Neural cell (in vitro differentiated cells): ENCODE results near the gene FAM234A. TPM values are rescaled to one million over a fixed set of nuclear protein-coding genes. Genes with fewer than 3 reads are reported as not detected.

Experiments used
- H2AFZ ChIP-seq: fragments of 200-600, 300-800 bp; sonication (generic), shearing (Covaris generic); 2 replicates; pipeline ENCODE4 v1.6.0; 2014; ENCODE audit warnings: low read depth, mild to moderate bottlenecking, antibody characterized with exemption, low read length, moderate library complexity
- H3F3A ChIP-seq: fragments of 200-600 bp; shearing (Covaris generic); 2 replicates; pipeline ENCODE4 v1.6.1; 2016; ENCODE audit warnings: mild to moderate bottlenecking, moderate library complexity, mixed read lengths, antibody characterized with exemption, low read length; ENCODE audit not compliant: insufficient read depth, poor library complexity, severe bottlenecking
- H3K27ac ChIP-seq: fragments of 200-600, 300-800 bp; sonication (generic), shearing (Covaris generic); 2 replicates; pipeline ENCODE4 v1.5.1; 2014; ENCODE audit warnings: mild to moderate bottlenecking, low read length, moderate library complexity
- H3K27me3 ChIP-seq: fragments of 300-800, 200-600 bp; sonication (generic), shearing (Covaris generic); 2 replicates; pipeline ENCODE4 v1.6.0; 2014; ENCODE audit warnings: mild to moderate bottlenecking, low read depth, low read length, moderate library complexity; ENCODE audit not compliant: insufficient read depth
- H3K36me3 ChIP-seq: fragments of 300-800, 200-600 bp; sonication (generic), shearing (Covaris generic); 2 replicates; pipeline ENCODE4 v1.5.1; 2014; ENCODE audit warnings: mild to moderate bottlenecking, antibody characterized with exemption, low read length, moderate library complexity; ENCODE audit not compliant: insufficient read depth
- H3K4me2 ChIP-seq: fragments of 300-800, 200-600 bp; sonication (generic), shearing (Covaris generic); 2 replicates; pipeline ENCODE4 v1.6.0; 2014; ENCODE audit warnings: mild to moderate bottlenecking, low read length
- H3K4me3 ChIP-seq: fragments of 300-800, 200-600 bp; sonication (generic), shearing (Covaris generic); 2 replicates; pipeline ENCODE4 v1.5.1; 2014; ENCODE audit warnings: mild to moderate bottlenecking, low read length, moderate library complexity
- H3K79me2 ChIP-seq: fragments of 200-600 bp; shearing (Covaris generic); replicated peaks from 2 replicates; pipeline ENCODE4 v1.6.0; 2014; ENCODE audit warnings: mild to moderate bottlenecking, low read length, moderate library complexity; ENCODE audit not compliant: insufficient read depth
- H3K9ac ChIP-seq: fragments of 300-800, 200-600 bp; sonication (generic), shearing (Covaris generic); 2 replicates; pipeline ENCODE4 v1.6.1; 2016; ENCODE audit warnings: mild to moderate bottlenecking, low read length, mixed read lengths
- H3K9me2 ChIP-seq: fragments of 200-600 bp; shearing (Covaris generic); 2 replicates; pipeline ENCODE4 v1.6.1; 2016; ENCODE audit warnings: mild to moderate bottlenecking, low read length, mixed read lengths; ENCODE audit not compliant: insufficient read depth
- H3K9me3 ChIP-seq: fragments of 200-600, 300-800 bp; sonication (generic), shearing (Covaris generic); 2 replicates; pipeline ENCODE4 v1.6.1; 2016; ENCODE audit warnings: mild to moderate bottlenecking, mixed run types, low read length, moderate library complexity, mixed read lengths
- H4K20me1 ChIP-seq: fragments of 200-600 bp; shearing (Covaris generic); 2 replicates; pipeline ENCODE4 v1.6.1; 2016; ENCODE audit warnings: mild to moderate bottlenecking, mixed run types; ENCODE audit not compliant: insufficient read depth
- CTCF ChIP-seq: fragments of 450-650 bp; IDR thresholded peaks from 2 replicates; pipeline ENCODE4 v1.5.1; 2014; ENCODE audit warnings: antibody characterized with exemption, mild to moderate bottlenecking, moderate library complexity; ENCODE audit not compliant: poor library complexity, severe bottlenecking
- EP300 ChIP-seq: fragments of 450-650 bp; conservative IDR thresholded peaks from 2 replicates; pipeline ENCODE4 v1.6.1; 2014; ENCODE audit warnings: antibody characterized with exemption, mild to moderate bottlenecking, moderate library complexity; ENCODE audit not compliant: poor library complexity, severe bottlenecking
- EZH2 ChIP-seq: fragments of 200-600, 300-800 bp; shearing (Covaris generic), sonication (generic); IDR thresholded peaks from 2 replicates; pipeline ENCODE4 v1.6.1; 2014; ENCODE audit warnings: antibody characterized with exemption, low read length, borderline replicate concordance, mild to moderate bottlenecking; ENCODE audit not compliant: insufficient read depth, poor library complexity, severe bottlenecking
- MXI1 ChIP-seq: fragments of 450-650 bp; conservative IDR thresholded peaks from 2 replicates; pipeline ENCODE4 v1.6.1; 2014; ENCODE audit warnings: antibody characterized with exemption, mild to moderate bottlenecking; ENCODE audit not compliant: poor library complexity, severe bottlenecking
- POLR2AphosphoS5 ChIP-seq: IDR thresholded peaks from 2 replicates; pipeline ENCODE4 v1.6.1; 2012
- RAD21 ChIP-seq: fragments of 450-650 bp; conservative IDR thresholded peaks from 2 replicates; pipeline ENCODE4 v1.6.1; 2014; ENCODE audit warnings: antibody characterized with exemption, mild to moderate bottlenecking, moderate library complexity
- SMC3 ChIP-seq: fragments of 450-650 bp; conservative IDR thresholded peaks from 2 replicates; pipeline ENCODE4 v1.6.1; 2014; ENCODE audit warnings: antibody characterized with exemption, mild to moderate bottlenecking, moderate library complexity; ENCODE audit not compliant: poor library complexity
- TAF1 ChIP-seq: IDR thresholded peaks from 2 replicates; pipeline ENCODE4 v1.6.1; 2012; ENCODE audit warnings: low read depth
- polyA plus RNA-seq: library from polyadenylated mRNA; depleted of rRNA; stranded (reverse); fragments of >200 nt; gene quantifications from 2 replicates; pipeline ENCODE4 v1.2.3, GENCODE V29; 2014
- TF ChIP-seq, protein P1 (sequence below): IDR thresholded peaks from 2 replicates; pipeline ENCODE4 v1.6.1; 2012; ENCODE audit warnings: borderline replicate concordance

Gene FAM234A
- polyA plus RNA-seq, 1 donor from 2014 or later = 29.9 TPM

GRCh38 chr16:303760-304505 is 69.3 kb downstream of the FAM234A start:
- no peaks in the 10 kb centered on the region for H3F3A ChIP-seq
- no peaks in the 10 kb centered on the region for H3K9me3 ChIP-seq
- H3K9me2 ChIP-seq = no peaks in the 10 kb centered on the region
- no peaks in the 10 kb centered on the region for H3K36me3 ChIP-seq
- no peaks in the 10 kb centered on the region for H3K79me2 ChIP-seq
- H4K20me1 ChIP-seq = no peaks in the 10 kb centered on the region
- H3K27ac ChIP-seq = no peak overlapping the region
- no peak overlapping the region for H3K4me2 ChIP-seq
- no peak overlapping the region for H3K4me3 ChIP-seq
- H3K9ac ChIP-seq = no peak overlapping the region
- H2AFZ ChIP-seq = no peak overlapping the region
- TF ChIP-seq EP300 = no peak
- no peak for TF ChIP-seq MXI1
- TF ChIP-seq, protein P1, sequence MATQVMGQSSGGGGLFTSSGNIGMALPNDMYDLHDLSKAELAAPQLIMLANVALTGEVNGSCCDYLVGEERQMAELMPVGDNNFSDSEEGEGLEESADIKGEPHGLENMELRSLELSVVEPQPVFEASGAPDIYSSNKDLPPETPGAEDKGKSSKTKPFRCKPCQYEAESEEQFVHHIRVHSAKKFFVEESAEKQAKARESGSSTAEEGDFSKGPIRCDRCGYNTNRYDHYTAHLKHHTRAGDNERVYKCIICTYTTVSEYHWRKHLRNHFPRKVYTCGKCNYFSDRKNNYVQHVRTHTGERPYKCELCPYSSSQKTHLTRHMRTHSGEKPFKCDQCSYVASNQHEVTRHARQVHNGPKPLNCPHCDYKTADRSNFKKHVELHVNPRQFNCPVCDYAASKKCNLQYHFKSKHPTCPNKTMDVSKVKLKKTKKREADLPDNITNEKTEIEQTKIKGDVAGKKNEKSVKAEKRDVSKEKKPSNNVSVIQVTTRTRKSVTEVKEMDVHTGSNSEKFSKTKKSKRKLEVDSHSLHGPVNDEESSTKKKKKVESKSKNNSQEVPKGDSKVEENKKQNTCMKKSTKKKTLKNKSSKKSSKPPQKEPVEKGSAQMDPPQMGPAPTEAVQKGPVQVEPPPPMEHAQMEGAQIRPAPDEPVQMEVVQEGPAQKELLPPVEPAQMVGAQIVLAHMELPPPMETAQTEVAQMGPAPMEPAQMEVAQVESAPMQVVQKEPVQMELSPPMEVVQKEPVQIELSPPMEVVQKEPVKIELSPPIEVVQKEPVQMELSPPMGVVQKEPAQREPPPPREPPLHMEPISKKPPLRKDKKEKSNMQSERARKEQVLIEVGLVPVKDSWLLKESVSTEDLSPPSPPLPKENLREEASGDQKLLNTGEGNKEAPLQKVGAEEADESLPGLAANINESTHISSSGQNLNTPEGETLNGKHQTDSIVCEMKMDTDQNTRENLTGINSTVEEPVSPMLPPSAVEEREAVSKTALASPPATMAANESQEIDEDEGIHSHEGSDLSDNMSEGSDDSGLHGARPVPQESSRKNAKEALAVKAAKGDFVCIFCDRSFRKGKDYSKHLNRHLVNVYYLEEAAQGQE = no peak
- no peak for TF ChIP-seq EZH2
- no peak for TF ChIP-seq TAF1
- no peak for TF ChIP-seq CTCF
- TF ChIP-seq SMC3 = no peak
- TF ChIP-seq RAD21 = no peak
- TF ChIP-seq POLR2AphosphoS5 = no peak
- H3K27me3 ChIP-seq = no peaks in the 10 kb centered on the region

- H3K36me3 ChIP-seq = no peaks in the 10 kb centered on the region
- H3K79me2 ChIP-seq = no peaks in the 10 kb centered on the region
- no peaks in the 10 kb centered on the region for H3K9me3 ChIP-seq
- H3K27me3 ChIP-seq = no peaks in the 10 kb centered on the region
- no peaks in the 10 kb centered on the region for H4K20me1 ChIP-seq
- H3K4me3 ChIP-seq = no peak overlapping the region
- H3F3A ChIP-seq = no peaks in the 10 kb centered on the region
- no peak overlapping the region for H3K27ac ChIP-seq
- no peak overlapping the region for H3K4me2 ChIP-seq
- H3K9ac ChIP-seq = no peak overlapping the region
- no peak overlapping the region for H2AFZ ChIP-seq
- H3K9me2 ChIP-seq = no peaks in the 10 kb centered on the region
- TF ChIP-seq CTCF (no peak), TAF1 (no peak), POLR2AphosphoS5 (no peak), EP300 (no peak), EZH2 (no peak), SMC3 (no peak), RAD21 (no peak), MXI1 (no peak)
- TF ChIP-seq, protein P1 = no peak
Measured at GRCh38 chr16:305916-306626, 71.5 kb downstream of the FAM234A start.
